ENCODE data around the gene KCNJ6. TPM values are rescaled to one million over a fixed set of nuclear protein-coding genes. Genes with fewer than 3 reads are reported as not detected.

Gene KCNJ6
- total RNA-seq, 1 experiment from 2014 or later, result not detected

DNA sequence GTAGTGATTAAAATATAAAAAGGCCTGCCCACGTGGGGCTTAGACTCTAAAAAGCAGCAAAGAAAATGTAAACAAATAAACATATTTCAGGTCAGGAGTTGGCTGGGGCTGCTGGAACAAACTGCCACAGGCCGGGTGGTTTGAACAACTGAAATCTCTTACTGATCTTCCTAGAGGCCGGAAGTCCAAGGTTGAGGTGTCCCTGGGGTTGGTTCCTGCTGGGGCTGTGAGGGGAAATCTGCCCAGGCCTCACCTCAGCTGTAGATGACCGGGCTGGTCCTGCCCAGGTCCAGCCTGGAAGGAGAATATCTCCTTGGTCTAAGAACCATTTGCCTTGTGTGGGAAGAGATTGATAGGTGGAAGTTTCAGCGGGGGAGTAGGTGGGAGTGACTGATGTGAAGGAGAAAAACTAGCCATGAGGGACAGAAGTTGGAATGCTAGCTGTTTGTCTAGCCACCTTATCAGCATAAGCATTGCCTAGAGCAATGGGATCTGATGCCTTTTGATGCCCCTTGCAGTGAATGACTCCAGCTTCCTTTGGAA is 328.6 kb downstream of the KCNJ6 start:
- H4K20me1 ChIP-seq (ENCODE audit: insufficient read depth), result no peaks in the 10 kb centered on the region
- H3K79me2 ChIP-seq (ENCODE audit: insufficient read depth, low read length), result no peaks in the 10 kb centered on the region
- H2AFZ ChIP-seq (ENCODE audit: low read depth, low read length, poor library complexity, severe bottlenecking), result no peak overlapping the region
- DNase-seq (ENCODE audit: low read depth, low spot score) (no peak), ATAC-seq (no peak)
- ChIA-PET CTCF (no interaction called here), RAD21 (ENCODE audit: low non-redundant PET in 1 of 2, low total read pairs in 2 of 2, uncharacterized antibody in 2 of 2, unreplicated experiment in 2 of 2) (no interaction called here), POLR2A (no interaction called here)
- no peaks in the 10 kb centered on the region for H3K9me3 ChIP-seq (ENCODE audit: control insufficient read depth in 1 of 2, insufficient read depth in 1 of 2, low read depth in 1 of 2, low read length in 2 of 2)
- H3K9me2 ChIP-seq (ENCODE audit: insufficient read depth), result no peaks in the 10 kb centered on the region
- H3K4me1 ChIP-seq (ENCODE audit: control insufficient read depth in 1 of 2, insufficient read depth in 2 of 2, low read length in 2 of 2), result no peaks in the 10 kb centered on the region
- H3K4me2 ChIP-seq (ENCODE audit: low read length), result no peak overlapping the region
- BruUV-seq (replicated peaks), result no TSS peak
- no peak for TF ChIP-seq EGR1 (IDR thresholded peaks at IDR 0.05; ENCODE audit: low read depth)
- no peak for TF ChIP-seq JUND (IDR thresholded peaks at IDR 0.05)
- TF ChIP-seq POLR2A (IDR thresholded peaks at IDR 0.05; ENCODE audit: borderline replicate concordance, extremely low read depth, insufficient read depth, insufficient read length), result no peak
- no peak for TF ChIP-seq EZH2phosphoT487 (IDR thresholded peaks at IDR 0.05; ENCODE audit: borderline replicate concordance)
- TF ChIP-seq CEBPB (IDR thresholded peaks at IDR 0.05; ENCODE audit: low read depth), result no peak
- no peaks in the 10 kb centered on the region for H3K36me3 ChIP-seq (ENCODE audit: control insufficient read depth in 1 of 2, insufficient read depth in 2 of 2, low read length in 2 of 2)
- H3K27me3 ChIP-seq (ENCODE audit: insufficient read depth, low read length), result no peaks in the 10 kb centered on the region
- H3K4me3 ChIP-seq (replicated peaks in 1 of 2; ENCODE audit: low read depth in 1 of 2, low read length in 2 of 2), result no peak overlapping the region
- H3K9ac ChIP-seq (ENCODE audit: low read length), result no peak overlapping the region
- no peak overlapping the region for H3K27ac ChIP-seq (ENCODE audit: low read depth, low read length)
- intact Hi-C loops (cut with micrococcal nuclease), result loop anchor here (10.0 kb wide), 1 partner anchor 423 kb away; no protein-coding TSS in a partner anchor

DNA sequence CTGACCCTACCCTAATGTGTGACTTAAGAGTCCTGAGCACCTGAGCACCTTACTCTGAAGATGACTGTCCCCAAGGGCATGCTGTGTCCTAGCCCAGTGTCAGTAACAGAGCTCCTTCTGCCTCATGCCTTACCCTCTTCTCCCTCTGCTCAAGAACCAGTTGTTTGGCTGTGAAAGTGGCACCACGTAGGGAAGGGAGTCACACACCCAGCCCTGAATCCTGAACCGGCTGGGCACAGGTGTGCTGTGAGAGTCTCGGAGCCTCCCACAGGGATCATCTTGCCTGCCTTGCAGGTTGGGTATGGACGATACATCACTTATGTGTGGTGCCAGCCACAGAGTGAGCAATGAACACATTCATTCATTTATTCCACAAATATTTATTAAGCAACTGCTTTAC is 329.1 kb downstream of the KCNJ6 start:
- H3K79me2 ChIP-seq (ENCODE audit: insufficient read depth, low read length), result no peaks in the 10 kb centered on the region
- RAD21 ChIA-PET (ENCODE audit: low non-redundant PET in 1 of 2, low total read pairs in 2 of 2, uncharacterized antibody in 2 of 2, unreplicated experiment in 2 of 2), result no interaction called here
- no peak overlapping the region for H3K9ac ChIP-seq (ENCODE audit: low read length)
- POLR2A ChIA-PET, result no interaction called here
- H3K9me2 ChIP-seq (ENCODE audit: insufficient read depth), result no peaks in the 10 kb centered on the region
- TF ChIP-seq SP1 (IDR thresholded peaks at IDR 0.05; ENCODE audit: low read depth), result no peak
- TF ChIP-seq CEBPB (IDR thresholded peaks at IDR 0.05; ENCODE audit: low read depth), result no peak
- no peak for TF ChIP-seq YY1 (IDR thresholded peaks at IDR 0.05; ENCODE audit: extremely low read depth, insufficient replicate concordance, low read depth, low read length)
- TF ChIP-seq ELF1 (IDR thresholded peaks at IDR 0.05; ENCODE audit: borderline replicate concordance, low read depth), result no peak
- no peak for TF ChIP-seq ZFX (IDR thresholded peaks at IDR 0.05)
- TF ChIP-seq EZH2 (IDR thresholded peaks at IDR 0.05), result no peak
- TF ChIP-seq, protein P1, sequence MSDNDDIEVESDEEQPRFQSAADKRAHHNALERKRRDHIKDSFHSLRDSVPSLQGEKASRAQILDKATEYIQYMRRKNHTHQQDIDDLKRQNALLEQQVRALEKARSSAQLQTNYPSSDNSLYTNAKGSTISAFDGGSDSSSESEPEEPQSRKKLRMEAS (IDR thresholded peaks at IDR 0.05), result no peak
- TF ChIP-seq, protein P2, sequence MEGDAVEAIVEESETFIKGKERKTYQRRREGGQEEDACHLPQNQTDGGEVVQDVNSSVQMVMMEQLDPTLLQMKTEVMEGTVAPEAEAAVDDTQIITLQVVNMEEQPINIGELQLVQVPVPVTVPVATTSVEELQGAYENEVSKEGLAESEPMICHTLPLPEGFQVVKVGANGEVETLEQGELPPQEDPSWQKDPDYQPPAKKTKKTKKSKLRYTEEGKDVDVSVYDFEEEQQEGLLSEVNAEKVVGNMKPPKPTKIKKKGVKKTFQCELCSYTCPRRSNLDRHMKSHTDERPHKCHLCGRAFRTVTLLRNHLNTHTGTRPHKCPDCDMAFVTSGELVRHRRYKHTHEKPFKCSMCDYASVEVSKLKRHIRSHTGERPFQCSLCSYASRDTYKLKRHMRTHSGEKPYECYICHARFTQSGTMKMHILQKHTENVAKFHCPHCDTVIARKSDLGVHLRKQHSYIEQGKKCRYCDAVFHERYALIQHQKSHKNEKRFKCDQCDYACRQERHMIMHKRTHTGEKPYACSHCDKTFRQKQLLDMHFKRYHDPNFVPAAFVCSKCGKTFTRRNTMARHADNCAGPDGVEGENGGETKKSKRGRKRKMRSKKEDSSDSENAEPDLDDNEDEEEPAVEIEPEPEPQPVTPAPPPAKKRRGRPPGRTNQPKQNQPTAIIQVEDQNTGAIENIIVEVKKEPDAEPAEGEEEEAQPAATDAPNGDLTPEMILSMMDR (IDR thresholded peaks at IDR 0.05 in 2 of 3, conservative IDR thresholded peaks at IDR 0.05 in 1 of 3; ENCODE audit: borderline replicate concordance in 1 of 3, insufficient read depth in 1 of 3, low read depth in 2 of 3, low read length in 2 of 3), result no peak
- no peak for TF ChIP-seq SIN3A (IDR thresholded peaks at IDR 0.05; ENCODE audit: low read depth)
- no peak for TF ChIP-seq JUND (IDR thresholded peaks at IDR 0.05)
- TF ChIP-seq, protein P3, sequence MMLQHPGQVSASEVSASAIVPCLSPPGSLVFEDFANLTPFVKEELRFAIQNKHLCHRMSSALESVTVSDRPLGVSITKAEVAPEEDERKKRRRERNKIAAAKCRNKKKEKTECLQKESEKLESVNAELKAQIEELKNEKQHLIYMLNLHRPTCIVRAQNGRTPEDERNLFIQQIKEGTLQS (IDR thresholded peaks at IDR 0.05), result no peak
- no peak for TF ChIP-seq POLR2AphosphoS5 (IDR thresholded peaks at IDR 0.05; ENCODE audit: low read depth, low read length)
- TF ChIP-seq EZH2phosphoT487 (IDR thresholded peaks at IDR 0.05; ENCODE audit: borderline replicate concordance), result no peak
- no peak for TF ChIP-seq RAD21 (IDR thresholded peaks at IDR 0.05; ENCODE audit: low read depth)
- TF ChIP-seq ZNF274 (IDR thresholded peaks at IDR 0.05; ENCODE audit: low read depth, low read length), result no peak
- TF ChIP-seq, protein P4, sequence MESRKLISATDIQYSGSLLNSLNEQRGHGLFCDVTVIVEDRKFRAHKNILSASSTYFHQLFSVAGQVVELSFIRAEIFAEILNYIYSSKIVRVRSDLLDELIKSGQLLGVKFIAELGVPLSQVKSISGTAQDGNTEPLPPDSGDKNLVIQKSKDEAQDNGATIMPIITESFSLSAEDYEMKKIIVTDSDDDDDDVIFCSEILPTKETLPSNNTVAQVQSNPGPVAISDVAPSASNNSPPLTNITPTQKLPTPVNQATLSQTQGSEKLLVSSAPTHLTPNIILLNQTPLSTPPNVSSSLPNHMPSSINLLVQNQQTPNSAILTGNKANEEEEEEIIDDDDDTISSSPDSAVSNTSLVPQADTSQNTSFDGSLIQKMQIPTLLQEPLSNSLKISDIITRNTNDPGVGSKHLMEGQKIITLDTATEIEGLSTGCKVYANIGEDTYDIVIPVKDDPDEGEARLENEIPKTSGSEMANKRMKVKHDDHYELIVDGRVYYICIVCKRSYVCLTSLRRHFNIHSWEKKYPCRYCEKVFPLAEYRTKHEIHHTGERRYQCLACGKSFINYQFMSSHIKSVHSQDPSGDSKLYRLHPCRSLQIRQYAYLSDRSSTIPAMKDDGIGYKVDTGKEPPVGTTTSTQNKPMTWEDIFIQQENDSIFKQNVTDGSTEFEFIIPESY (IDR thresholded peaks at IDR 0.05; ENCODE audit: extremely low read depth, insufficient replicate concordance, low read length), result no peak
- no peaks in the 10 kb centered on the region for H3K36me3 ChIP-seq (ENCODE audit: control insufficient read depth in 1 of 2, insufficient read depth in 2 of 2, low read length in 2 of 2)
- intact Hi-C loops (cut with micrococcal nuclease), result loop anchor here (10.0 kb wide), 1 partner anchor 422 kb away; no protein-coding TSS in a partner anchor
- CTCF ChIA-PET, result no interaction called here
- no peak for DNase-seq (ENCODE audit: low read depth, low spot score)
- H3K27me3 ChIP-seq (ENCODE audit: insufficient read depth, low read length), result no peaks in the 10 kb centered on the region
- no peak overlapping the region for H2AFZ ChIP-seq (ENCODE audit: low read depth, low read length, poor library complexity, severe bottlenecking)
- no TSS peak for BruUV-seq (replicated peaks)
- H4K20me1 ChIP-seq (ENCODE audit: insufficient read depth), result no peaks in the 10 kb centered on the region
- H3K4me2 ChIP-seq (ENCODE audit: low read length), result no peak overlapping the region
- no peak overlapping the region for H3K27ac ChIP-seq (ENCODE audit: low read depth, low read length)
- no peak for ATAC-seq
- H3K9me3 ChIP-seq (ENCODE audit: control insufficient read depth in 1 of 2, insufficient read depth in 1 of 2, low read depth in 1 of 2, low read length in 2 of 2), result no peaks in the 10 kb centered on the region
- no peak overlapping the region for H3K4me3 ChIP-seq (replicated peaks in 1 of 2; ENCODE audit: low read depth in 1 of 2, low read length in 2 of 2)
- no peaks in the 10 kb centered on the region for H3K4me1 ChIP-seq (ENCODE audit: control insufficient read depth in 1 of 2, insufficient read depth in 2 of 2, low read length in 2 of 2)

All from HCT116 (cell line).